Muscle of arm (tissue), 12 donors: ENCODE results near the gene ADAMTS12. TPM values are rescaled to one million over a fixed set of nuclear protein-coding genes. Genes with fewer than 3 reads are reported as not detected.

Experiments
- DNase-seq: peaks from one replicate; pipeline ENCODE4 v3.0.0-alpha.2; 2013
- polyA plus RNA-seq, 12 donors: library from polyadenylated mRNA; unstranded; fragments of 120-200 nt; gene quantifications; one replicate each; pipeline ENCODE4 v1.2.1, GENCODE V29; 2013; ENCODE audit not compliant: insufficient read length in 12 of 12

Gene ADAMTS12
- polyA plus RNA-seq, 12 donors = 18.2 to 33.9 (median 23.0) TPM; not detected in 1

GRCh38 chr5:33806738-33807442, 84.9 kb downstream of the ADAMTS12 start:
- no peak for DNase-seq

DNA sequence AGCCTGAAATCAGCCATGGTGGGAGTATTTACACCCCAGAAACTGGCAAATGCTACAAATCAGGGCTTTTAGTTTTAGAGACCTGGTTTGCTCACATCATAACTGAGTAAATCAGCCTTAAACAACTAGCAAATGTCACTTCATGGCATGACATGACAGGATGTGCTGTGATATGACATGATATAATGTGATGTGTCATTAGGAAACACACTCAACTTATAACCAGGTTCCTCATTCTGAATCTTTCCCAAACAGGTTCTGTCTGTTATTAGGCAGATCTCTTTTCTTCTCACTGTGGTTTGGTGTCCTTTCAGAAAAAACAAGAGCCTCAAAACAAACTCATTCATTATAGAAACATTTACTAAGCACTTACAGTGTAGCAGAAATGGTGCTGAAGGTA, 90.5 kb downstream of the ADAMTS12 start:
- no peak for DNase-seq

DNA sequence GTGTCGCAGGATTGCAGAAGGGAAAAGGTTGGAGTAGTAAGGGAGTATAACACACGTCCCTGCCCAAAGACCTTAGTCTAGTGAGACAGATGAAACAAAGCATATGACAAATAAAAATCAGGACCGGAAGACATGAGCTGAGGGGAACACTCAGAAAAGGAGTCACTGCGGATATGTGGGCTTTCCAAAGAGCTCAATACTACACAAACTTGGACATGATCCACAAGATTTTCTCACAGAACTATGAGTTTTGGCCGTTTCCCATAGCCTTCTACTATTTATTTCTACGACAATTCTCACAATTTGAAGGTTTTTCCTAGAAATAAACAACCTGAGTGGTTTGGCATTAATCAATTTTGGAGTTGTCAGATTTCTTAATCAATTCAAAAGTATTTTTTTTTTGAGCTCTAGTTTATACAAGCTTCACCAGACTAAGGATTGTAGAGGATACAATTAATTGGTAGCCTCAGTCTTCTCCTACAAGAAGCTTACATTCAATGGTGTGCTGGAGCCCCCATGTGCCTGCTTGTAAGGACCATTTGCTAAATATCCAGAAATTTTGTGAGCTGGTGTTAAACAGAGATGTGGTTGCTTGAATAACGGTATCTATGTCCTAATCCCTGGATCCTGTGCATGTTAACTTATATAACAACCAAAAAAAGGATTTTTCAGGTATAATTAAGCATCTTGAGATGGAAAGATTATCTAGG, 91.4 kb downstream of the ADAMTS12 start:
- DNase-seq = peak; percentile 40

GRCh38 chr5:33795496-33795895, 96.3 kb downstream of the ADAMTS12 start:
- peak; percentile 23 for DNase-seq

DNA sequence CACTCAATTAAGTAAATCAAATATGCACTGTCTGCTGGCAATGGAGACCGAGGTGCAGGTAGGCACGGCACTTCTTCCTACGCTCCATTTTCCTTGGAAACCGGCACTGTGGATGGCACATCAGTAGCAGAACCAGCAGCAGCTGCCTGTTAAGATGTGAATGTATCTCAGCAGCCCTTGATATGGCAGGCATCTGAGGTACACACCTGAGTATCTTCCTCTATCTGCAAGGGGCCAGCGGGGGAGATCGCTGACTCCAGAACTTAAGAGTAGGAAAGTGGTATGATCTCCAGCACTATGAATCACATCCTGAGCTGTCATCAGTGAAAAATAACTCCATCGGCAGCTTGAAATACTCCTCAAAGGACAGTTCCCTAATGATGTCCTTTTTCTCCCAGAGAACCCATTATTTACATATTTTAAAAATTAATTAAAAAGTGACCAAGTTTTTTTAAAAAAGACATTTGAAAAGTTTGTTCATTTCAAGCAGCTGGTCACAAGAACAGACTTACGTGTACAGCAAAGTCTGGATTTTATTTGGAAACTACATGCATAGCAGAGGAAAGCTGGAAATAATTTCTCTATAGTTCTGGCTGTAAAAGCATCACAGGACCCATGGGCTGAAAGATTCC, 97.1 kb downstream of the ADAMTS12 start:
- DNase-seq = peak; percentile 49

DNA sequence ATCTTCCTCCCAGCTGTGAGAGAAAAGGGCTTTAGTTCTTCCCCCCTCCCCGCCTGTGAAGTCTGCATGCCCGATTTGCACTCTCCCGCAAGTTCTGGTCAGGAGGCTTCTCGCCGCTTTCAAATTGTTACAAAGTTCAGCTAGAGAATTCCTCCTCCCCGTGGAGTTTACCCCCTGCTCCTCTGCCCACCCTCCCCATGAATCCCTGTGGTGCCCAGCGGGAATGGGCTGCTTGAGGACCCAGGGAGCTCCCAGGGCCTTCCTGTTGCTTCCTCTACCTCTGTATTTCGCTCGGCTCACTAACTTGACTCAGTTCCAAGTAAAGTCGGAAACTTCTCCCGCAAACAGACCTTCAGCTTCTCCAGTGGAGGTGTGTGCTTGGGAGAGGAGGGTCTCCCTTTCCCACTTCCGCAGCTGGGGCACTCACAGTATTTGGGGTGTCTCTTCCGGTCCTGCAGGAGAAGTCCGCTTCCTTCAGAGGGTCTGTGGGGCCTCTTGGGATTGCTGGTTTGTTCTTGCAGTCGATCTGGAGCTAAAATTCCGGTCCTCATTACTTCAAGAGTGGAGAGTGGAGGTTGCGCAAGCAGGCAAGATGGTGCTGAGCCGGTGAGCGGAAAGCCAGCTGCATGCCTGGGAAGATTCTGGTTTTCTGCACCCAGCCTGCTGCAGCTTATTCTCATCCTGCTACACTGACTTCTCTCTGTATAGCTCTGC, 97.8 kb downstream of the ADAMTS12 start:
- peak; percentile 36 for DNase-seq

GRCh38 chr5:33793276-33793675, 98.5 kb downstream of the ADAMTS12 start:
- no peak for DNase-seq

- no peak for DNase-seq
Measured at GRCh38 chr5:33792559-33792958, 99.2 kb downstream of the ADAMTS12 start.

DNA sequence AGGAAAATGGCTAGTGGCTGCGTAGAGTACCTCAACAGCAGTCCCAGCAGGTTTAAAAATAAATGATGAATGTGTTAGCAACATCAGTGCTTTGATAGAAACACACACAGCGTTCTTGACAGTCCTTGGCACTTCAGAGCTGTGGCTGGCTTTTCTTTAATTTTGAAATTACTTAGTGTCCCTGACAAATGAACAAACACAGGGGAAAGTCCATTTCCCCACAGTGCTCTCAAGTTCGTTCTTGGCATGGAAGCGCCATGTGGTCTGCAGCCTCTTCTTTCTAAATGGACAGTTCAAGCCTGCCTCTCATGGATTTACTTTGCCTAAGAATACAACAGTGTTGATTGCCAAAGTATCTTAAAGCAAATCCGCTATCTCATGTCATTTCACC, 102.2 kb downstream of the ADAMTS12 start:
- DNase-seq = no peak

- DNase-seq = no peak
Measured at GRCh38 chr5:33788922-33789566, 102.7 kb downstream of the ADAMTS12 start.

GRCh38 chr5:33785571-33785970, 106.2 kb downstream of the ADAMTS12 start:
- no peak for DNase-seq

DNA sequence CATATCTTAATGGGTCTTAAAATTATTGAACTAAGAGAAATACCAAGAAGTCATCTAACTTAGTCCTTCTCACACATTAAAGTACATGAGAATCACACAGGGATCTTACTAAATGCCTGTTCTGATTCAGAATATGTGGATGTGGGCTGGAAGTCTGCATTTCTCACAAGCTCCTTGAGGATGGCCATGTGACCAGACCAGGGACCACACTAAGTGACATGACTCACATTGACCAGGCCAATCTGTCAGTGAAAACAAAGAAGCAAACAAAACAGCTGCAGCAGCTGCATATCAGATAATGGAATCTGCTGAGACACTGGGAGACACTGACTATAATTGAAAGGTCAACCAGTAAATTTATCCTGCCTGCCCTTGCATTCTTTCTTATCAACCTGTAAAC, 110.5 kb downstream of the ADAMTS12 start:
- no peak for DNase-seq

DNA sequence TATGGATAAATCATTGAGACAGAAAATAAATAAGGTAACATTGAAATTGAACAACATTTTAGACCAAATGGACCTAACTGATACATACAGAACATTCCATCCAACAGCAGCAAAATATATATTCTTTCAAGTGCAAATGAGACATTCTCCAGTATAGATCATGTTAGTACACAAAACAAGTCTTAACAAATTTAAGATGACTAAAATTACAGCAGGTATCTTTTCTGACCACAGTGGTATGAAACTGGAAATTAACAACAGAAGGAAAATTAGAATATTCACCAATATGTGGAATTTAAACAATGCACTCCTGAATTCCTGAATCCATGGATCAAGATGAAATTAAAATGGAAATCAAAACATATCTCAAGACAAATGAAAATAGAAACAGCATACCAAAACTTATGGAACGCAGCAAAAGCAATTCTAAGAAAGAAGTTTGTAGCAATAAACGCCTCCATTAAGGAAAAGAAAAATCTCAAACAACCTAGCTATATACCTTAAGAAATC, 115.6 kb downstream of the ADAMTS12 start:
- DNase-seq = no peak

DNA sequence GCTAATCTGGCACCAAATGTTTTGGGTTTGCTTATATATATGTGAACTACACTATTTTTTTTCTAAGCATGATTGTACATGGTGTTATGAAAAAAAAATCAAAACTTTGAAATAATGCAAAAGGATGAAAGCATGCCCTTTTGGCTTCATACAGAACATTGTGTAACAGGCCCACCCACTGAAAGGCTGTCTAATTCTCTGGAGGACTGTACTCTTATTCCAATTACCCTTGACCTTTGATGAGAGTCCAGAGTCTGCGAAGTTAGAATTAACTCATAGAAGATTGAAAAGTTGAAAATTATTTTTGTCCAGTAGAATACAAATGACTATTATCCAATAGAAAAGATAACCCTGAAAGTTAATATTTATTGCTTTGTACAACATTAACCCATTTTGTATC, 117.4 kb downstream of the ADAMTS12 start:
- no peak for DNase-seq

DNA sequence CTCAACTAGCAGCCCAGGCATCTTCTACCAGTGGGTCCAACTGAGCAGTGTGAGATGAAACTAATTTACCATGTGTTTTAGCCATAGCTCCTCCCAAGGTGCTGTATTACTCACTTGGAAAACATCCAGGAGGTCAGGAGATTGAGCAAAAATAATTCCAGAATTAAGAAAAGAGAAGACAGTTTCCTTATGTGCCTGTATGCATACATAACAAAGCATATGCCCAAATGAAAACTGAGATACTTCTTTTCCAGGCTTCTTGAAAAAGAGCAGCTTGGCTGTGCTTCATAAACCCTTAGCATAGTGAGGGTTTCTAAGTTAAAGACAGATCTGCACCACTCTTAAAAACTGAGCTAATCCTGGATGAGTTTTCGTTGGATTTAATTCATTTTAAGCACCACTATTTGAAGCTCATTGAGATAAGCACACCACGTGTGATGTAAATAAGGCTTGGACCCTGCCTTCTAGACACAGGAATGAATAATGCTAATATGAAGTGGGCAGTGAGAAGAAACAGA, 119.4 kb downstream of the ADAMTS12 start:
- DNase-seq = no peak

- no peak for DNase-seq
Measured at GRCh38 chr5:33769968-33770367, 121.8 kb downstream of the ADAMTS12 start.

GRCh38 chr5:33769196-33769595, 122.6 kb downstream of the ADAMTS12 start:
- no peak for DNase-seq

DNA sequence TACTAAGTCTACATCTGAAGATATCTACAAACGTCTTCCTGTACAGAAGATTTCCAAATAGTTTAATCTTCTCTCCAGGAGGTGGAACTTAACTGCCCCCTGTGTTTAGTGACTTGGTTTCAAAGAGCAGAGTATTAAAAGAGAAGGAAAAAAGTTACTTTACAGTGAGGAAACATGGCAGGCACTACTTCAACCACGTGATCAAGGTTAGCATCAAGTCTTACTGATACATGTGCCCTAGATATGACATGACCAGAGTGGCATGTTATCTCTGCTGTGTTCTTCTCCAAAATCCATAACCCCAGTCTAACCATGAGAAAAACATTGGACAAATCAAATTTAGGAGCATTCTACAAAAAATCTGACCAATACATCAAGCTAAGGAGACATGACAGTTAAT, 125.8 kb downstream of the ADAMTS12 start:
- no peak for DNase-seq

GRCh38 chr5:33764786-33765185, 127.0 kb downstream of the ADAMTS12 start:
- no peak for DNase-seq

GRCh38 chr5:33763435-33763834, 128.4 kb downstream of the ADAMTS12 start:
- no peak for DNase-seq

DNA sequence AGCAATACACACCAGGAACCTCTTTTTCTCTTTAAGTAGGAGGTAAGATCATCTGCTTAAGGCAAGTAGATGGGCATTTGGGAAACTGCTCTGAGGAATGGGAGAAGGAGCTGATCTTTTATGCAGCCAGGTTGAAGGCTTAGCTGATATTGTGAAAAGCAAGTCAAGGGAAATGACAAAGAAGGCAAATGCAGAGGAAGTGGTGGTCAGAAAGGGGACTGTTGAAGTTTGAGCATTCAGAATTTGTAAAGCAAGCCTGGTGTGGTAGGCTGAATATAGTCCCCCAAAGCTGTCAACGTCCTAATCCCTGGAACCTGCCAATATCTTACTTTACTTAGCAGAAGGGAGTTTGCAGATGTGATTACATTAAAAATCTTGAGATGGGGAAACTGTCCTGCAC, 128.9 kb downstream of the ADAMTS12 start:
- no peak for DNase-seq
